Measurements from ENCODE around the gene RNF151. TPM values are rescaled to one million over a fixed set of nuclear protein-coding genes. Genes with fewer than 3 reads are reported as not detected.
A peak's percentile ranks its signal among the peaks of the same experiment; 100 is the strongest.
"Not testable (repeated sequence)": the region's sequence is repeated elsewhere in the genome, so short reads cannot be mapped to it uniquely, and the experiment has no call there.

RNF151 gene
- not detected in 2 replicates for total RNA-seq (2014; rRNA removed; shearing (Covaris generic); ENCODE audit: low replicate concordance)

GRCh38 chr16:1966460-1966859 is at the start of gene RNF151:
TSS of gene RNF151 (plus strand) at chr16:1966856. CDS start at chr16:1966882, 26 bp downstream.
- no peaks in the 10 kb centered on the region for H3K9me3 ChIP-seq (ENCODE audit: low read length)
- peaks cover 19% of the 10 kb centered on the region for H4K20me1 ChIP-seq (ENCODE audit: insufficient read depth, low read depth, low read length)
- H3K27ac ChIP-seq (ENCODE audit: low read length) = no peak within 1 kb of the TSS; the same call in 1 of the 2 replicates
- H3K36me3 ChIP-seq (ENCODE audit: insufficient read depth, low read length) = peaks cover 23% of the 10 kb centered on the region
- peak within 1 kb of the TSS; percentile 98 for H3K9ac ChIP-seq (ENCODE audit: low read length)
- DNase-seq = no peak
- peak within 1 kb of the TSS; percentile 81 for H3K4me3 ChIP-seq (ENCODE audit: low read length)
- no peaks in the 10 kb centered on the region for H3K27me3 ChIP-seq (ENCODE audit: low read length)
- no peak within 1 kb of the TSS for H2AFZ ChIP-seq (ENCODE audit: low read length)
- H3K4me1 ChIP-seq (ENCODE audit: low read length) = peaks cover 36% of the 10 kb centered on the region
- peak within 1 kb of the TSS; percentile 73 for H3K4me2 ChIP-seq (ENCODE audit: low read depth, low read length, poor library complexity, severe bottlenecking)
- H3K9me2 ChIP-seq (replicated peaks; ENCODE audit: insufficient read depth, low read length) = no peaks in the 10 kb centered on the region
- H3K79me2 ChIP-seq (ENCODE audit: low read length) = peaks cover 38% of the 10 kb centered on the region

- H3K79me2 ChIP-seq (ENCODE audit: low read length) = no peaks in the 10 kb centered on the region
These were observed 49.5 kb upstream of the RNF151 start for GRCh38 chr16:1917056-1917664.

GRCh38 chr16:1917665-1918350 is 48.8 kb upstream of the RNF151 start:
- DNase-seq = no peak
- Histone ChIP-seq H3K9me2 (replicated peaks; ENCODE audit: insufficient read depth, low read length) (no peaks in the 10 kb centered on the region), H3K36me3 (ENCODE audit: insufficient read depth, low read length) (no peaks in the 10 kb centered on the region), H3K9me3 (ENCODE audit: low read length) (no peaks in the 10 kb centered on the region), H3K27ac (ENCODE audit: low read length) (no peak overlapping the region), H3K27me3 (ENCODE audit: low read length) (no peaks in the 10 kb centered on the region), H3K4me1 (ENCODE audit: low read length) (no peaks in the 10 kb centered on the region), H3K9ac (ENCODE audit: low read length) (no peak overlapping the region), H3K79me2 (ENCODE audit: low read length) (no peaks in the 10 kb centered on the region), H3K4me3 (ENCODE audit: low read length) (no peak overlapping the region), H3K4me2 (ENCODE audit: low read depth, low read length, poor library complexity, severe bottlenecking) (no peak overlapping the region), H2AFZ (ENCODE audit: low read length) (no peak overlapping the region), H4K20me1 (ENCODE audit: insufficient read depth, low read depth, low read length) (no peaks in the 10 kb centered on the region)

More at GRCh38 chr16:1917056-1917664, 49.5 kb upstream of the RNF151 start:
- Histone ChIP-seq H3K9ac (ENCODE audit: low read length) (no peak overlapping the region), H2AFZ (ENCODE audit: low read length) (no peak overlapping the region), H3K4me3 (ENCODE audit: low read length) (no peak overlapping the region), H3K9me3 (ENCODE audit: low read length) (no peaks in the 10 kb centered on the region), H3K4me1 (ENCODE audit: low read length) (no peaks in the 10 kb centered on the region), H3K9me2 (replicated peaks; ENCODE audit: insufficient read depth, low read length) (no peaks in the 10 kb centered on the region), H3K4me2 (ENCODE audit: low read depth, low read length, poor library complexity, severe bottlenecking) (no peak overlapping the region), H3K36me3 (ENCODE audit: insufficient read depth, low read length) (no peaks in the 10 kb centered on the region), H3K27ac (ENCODE audit: low read length) (no peak overlapping the region), H4K20me1 (ENCODE audit: insufficient read depth, low read depth, low read length) (no peaks in the 10 kb centered on the region), H3K27me3 (ENCODE audit: low read length) (no peaks in the 10 kb centered on the region)
- no peak for DNase-seq

- no peaks in the 10 kb centered on the region for H3K9me3 ChIP-seq (ENCODE audit: low read length)
- no peaks in the 10 kb centered on the region for H4K20me1 ChIP-seq (ENCODE audit: insufficient read depth, low read depth, low read length)
- H3K4me3 ChIP-seq (ENCODE audit: low read length) = no peak within 1 kb of the TSS
- no peak within 1 kb of the TSS for H3K4me2 ChIP-seq (ENCODE audit: low read depth, low read length, poor library complexity, severe bottlenecking)
- no peaks in the 10 kb centered on the region for H3K4me1 ChIP-seq (ENCODE audit: low read length)
- H2AFZ ChIP-seq (ENCODE audit: low read length) = no peak within 1 kb of the TSS
- no peak within 1 kb of the TSS for H3K9ac ChIP-seq (ENCODE audit: low read length)
- H3K79me2 ChIP-seq (ENCODE audit: low read length) = no peaks in the 10 kb centered on the region
- no peaks in the 10 kb centered on the region for H3K36me3 ChIP-seq (ENCODE audit: insufficient read depth, low read length)
- H3K27me3 ChIP-seq (ENCODE audit: low read length) = no peaks in the 10 kb centered on the region
- DNase-seq = no peak
- H3K27ac ChIP-seq (ENCODE audit: low read length) = no peak within 1 kb of the TSS
- H3K9me2 ChIP-seq (replicated peaks; ENCODE audit: insufficient read depth, low read length) = no peaks in the 10 kb centered on the region
These were observed 48.0 kb upstream of the RNF151 start, which contains the start of gene HS3ST6 for GRCh38 chr16:1918351-1919326. TSS of gene HS3ST6 (minus strand) at chr16:1918415. CDS start at chr16:1918323, 92 bp downstream.

- Histone ChIP-seq H3K4me1 (ENCODE audit: low read length) (no peaks in the 10 kb centered on the region), H2AFZ (ENCODE audit: low read length) (no peak overlapping the region), H3K27ac (ENCODE audit: low read length) (no peak overlapping the region), H3K79me2 (ENCODE audit: low read length) (no peaks in the 10 kb centered on the region), H3K9me2 (replicated peaks; ENCODE audit: insufficient read depth, low read length) (no peaks in the 10 kb centered on the region), H3K9ac (ENCODE audit: low read length) (no peak overlapping the region), H3K4me2 (ENCODE audit: low read depth, low read length, poor library complexity, severe bottlenecking) (no peak overlapping the region), H3K4me3 (ENCODE audit: low read length) (no peak overlapping the region), H3K36me3 (ENCODE audit: insufficient read depth, low read length) (no peaks in the 10 kb centered on the region), H4K20me1 (ENCODE audit: insufficient read depth, low read depth, low read length) (no peaks in the 10 kb centered on the region), H3K9me3 (ENCODE audit: low read length) (no peaks in the 10 kb centered on the region), H3K27me3 (ENCODE audit: low read length) (no peaks in the 10 kb centered on the region)
- DNase-seq = no peak
These were observed 47.2 kb upstream of the RNF151 start for GRCh38 chr16:1919327-1919998.

- not testable (repeated sequence) for H3K27ac ChIP-seq (ENCODE audit: low read length); H3K4me1 ChIP-seq (ENCODE audit: low read length); H2AFZ ChIP-seq (ENCODE audit: low read length); H3K9me3 ChIP-seq (ENCODE audit: low read length); H3K4me3 ChIP-seq (ENCODE audit: low read length); H3K4me2 ChIP-seq (ENCODE audit: low read depth, low read length, poor library complexity, severe bottlenecking); H3K27me3 ChIP-seq (ENCODE audit: low read length); DNase-seq; H3K9me2 ChIP-seq (replicated peaks; ENCODE audit: insufficient read depth, low read length); H3K36me3 ChIP-seq (ENCODE audit: insufficient read depth, low read length); H4K20me1 ChIP-seq (ENCODE audit: insufficient read depth, low read depth, low read length); H3K79me2 ChIP-seq (ENCODE audit: low read length); H3K9ac ChIP-seq (ENCODE audit: low read length)
These were observed 46.5 kb upstream of the RNF151 start for GRCh38 chr16:1920122-1920521.

GRCh38 chr16:1920727-1921171 is 45.9 kb upstream of the RNF151 start:
- H3K36me3 ChIP-seq (ENCODE audit: insufficient read depth, low read length) = no peaks in the 10 kb centered on the region
- H3K4me2 ChIP-seq (ENCODE audit: low read depth, low read length, poor library complexity, severe bottlenecking) = no peak overlapping the region
- H3K79me2 ChIP-seq (ENCODE audit: low read length) = no peaks in the 10 kb centered on the region
- H3K27ac ChIP-seq (ENCODE audit: low read length) = no peak overlapping the region
- H4K20me1 ChIP-seq (ENCODE audit: insufficient read depth, low read depth, low read length) = no peaks in the 10 kb centered on the region
- no peaks in the 10 kb centered on the region for H3K9me3 ChIP-seq (ENCODE audit: low read length)
- no peak overlapping the region for H3K9ac ChIP-seq (ENCODE audit: low read length)
- peak; percentile 71 for DNase-seq
- H3K4me1 ChIP-seq (ENCODE audit: low read length) = no peaks in the 10 kb centered on the region
- no peak overlapping the region for H2AFZ ChIP-seq (ENCODE audit: low read length)
- H3K4me3 ChIP-seq (ENCODE audit: low read length) = no peak overlapping the region
- H3K9me2 ChIP-seq (replicated peaks; ENCODE audit: insufficient read depth, low read length) = no peaks in the 10 kb centered on the region
- no peaks in the 10 kb centered on the region for H3K27me3 ChIP-seq (ENCODE audit: low read length)

Data from Karpas-422 (cell line).